ENCODE data around the gene MAGI2.

MAGI2 gene

DNA sequence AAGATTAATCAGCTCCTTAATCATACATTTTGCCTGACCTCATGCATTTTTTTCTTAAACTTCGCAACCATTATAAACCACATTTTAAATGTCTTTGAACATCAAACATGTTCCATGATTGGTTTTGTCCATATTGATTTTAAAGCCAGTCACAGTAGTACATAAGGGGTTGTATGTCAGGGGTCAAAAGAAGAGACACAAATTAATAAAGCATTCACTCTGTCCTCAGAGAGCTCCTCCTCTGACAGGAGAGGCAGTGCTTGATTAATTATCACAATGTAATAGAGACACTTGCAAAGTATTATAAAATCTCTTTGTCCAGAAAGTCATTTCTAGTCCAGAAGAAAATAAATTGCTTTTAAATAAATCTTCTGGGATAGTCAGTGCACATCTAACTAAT is 195.5 kb downstream of the MAGI2 start:
- DNase-seq (ENCODE audit: low spot score): no peak

DNA sequence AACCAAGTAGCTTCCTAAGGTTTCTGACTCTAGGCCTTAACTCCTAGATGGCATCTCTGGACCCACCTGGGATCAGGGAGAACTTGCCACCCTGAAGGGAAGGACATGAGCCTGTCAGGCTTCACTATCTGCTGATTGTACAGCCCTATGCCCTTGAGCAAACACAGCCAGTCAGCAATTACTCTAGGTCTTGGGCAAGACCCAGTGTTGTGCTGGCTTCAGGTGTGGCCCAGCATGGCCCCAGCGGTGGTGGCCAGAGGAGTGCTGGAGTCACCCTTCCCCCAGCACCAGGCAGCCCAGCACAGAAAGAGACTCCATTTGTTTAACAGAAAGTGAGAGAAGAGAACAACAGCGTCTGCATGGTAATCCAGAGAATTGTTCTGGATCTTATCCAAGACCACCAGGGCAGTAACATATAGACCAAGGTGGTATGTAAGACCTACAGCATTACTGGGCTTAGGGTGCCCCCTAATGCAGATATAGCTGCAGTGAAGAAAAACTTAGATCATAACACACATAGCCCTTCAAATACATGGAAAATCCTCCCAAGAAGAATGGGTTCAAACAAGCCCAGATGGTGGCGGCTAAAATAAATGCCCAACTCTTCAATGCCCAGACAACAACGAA is 207.7 kb downstream of the MAGI2 start:
- DNase-seq (ENCODE audit: low spot score): no peak

DNA sequence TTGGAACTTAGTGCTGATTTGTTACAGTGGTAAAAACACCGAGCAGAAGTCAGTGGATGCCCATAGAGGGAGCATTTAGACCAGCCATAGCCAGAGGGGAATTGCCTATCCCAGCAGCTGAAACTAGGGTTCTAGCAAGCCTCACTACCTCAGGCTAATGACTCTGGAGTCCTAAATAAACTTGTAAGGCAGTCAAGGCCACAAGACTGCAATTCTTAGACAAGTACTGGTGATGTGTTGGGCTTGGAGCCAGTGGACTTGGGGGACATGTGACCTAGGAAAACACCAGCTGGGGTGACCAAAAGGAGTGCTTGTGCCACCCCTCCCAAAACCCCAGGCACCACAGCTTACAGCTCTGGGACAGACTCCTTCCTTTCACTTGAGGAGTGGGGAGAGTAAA is 209.0 kb downstream of the MAGI2 start:
- no peak for DNase-seq (ENCODE audit: low spot score)

DNA sequence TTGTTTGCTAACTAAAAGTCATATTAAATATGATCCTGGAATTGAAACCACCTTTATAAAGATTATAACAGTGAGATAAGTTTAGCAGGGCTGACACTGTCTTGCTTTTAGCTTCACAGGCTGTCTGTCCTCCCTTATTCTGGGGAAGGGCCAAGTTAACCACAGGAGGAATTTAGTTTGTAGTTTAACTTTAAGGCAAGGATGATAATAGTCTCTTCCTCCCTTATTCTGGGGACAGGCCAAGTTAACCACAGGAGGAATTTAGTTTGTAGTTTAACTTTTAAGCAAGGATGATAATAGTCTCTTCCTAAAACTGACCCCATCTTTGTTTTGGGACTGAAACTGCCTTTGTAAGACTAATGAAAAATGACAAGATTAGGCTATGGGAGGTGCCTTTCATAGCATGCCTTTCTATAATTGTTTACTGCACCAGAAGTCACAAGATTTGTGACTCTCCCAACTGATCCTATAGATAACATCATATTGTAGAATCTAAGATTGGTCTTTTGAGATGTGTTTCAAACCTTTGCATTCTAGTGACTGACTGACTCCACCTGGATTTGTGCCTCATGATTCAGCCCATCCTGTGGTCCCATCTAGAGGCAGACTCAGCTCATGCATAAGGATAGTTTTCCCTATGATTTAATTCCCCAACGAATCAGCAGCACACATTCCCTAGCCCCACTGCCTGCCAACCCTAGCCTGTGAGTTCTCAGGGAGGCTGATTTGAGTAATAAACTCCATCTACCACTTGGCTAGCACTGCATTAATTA is 212.0 kb downstream of the MAGI2 start:
- no peak for DNase-seq (ENCODE audit: low spot score)

DNA sequence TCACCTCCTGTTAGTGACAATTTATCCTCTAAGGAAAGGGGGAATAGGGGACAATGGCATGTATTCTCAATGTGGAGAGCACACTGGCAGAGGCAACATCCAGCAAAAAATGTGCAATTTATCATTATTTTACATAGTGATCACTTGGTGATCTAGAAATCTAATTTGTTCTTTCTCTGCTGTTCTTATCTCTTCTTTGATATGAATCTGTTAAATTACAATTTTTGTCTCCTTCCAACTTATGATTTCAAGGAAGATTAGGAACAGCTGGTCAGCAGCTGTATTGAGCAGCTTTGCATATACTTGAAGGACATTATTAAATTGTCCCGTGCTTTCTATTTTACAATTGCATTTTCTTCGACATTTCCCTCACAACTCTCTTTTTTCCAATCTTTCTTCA is 213.1 kb downstream of the MAGI2 start:
- DNase-seq (ENCODE audit: low spot score): no peak

DNA sequence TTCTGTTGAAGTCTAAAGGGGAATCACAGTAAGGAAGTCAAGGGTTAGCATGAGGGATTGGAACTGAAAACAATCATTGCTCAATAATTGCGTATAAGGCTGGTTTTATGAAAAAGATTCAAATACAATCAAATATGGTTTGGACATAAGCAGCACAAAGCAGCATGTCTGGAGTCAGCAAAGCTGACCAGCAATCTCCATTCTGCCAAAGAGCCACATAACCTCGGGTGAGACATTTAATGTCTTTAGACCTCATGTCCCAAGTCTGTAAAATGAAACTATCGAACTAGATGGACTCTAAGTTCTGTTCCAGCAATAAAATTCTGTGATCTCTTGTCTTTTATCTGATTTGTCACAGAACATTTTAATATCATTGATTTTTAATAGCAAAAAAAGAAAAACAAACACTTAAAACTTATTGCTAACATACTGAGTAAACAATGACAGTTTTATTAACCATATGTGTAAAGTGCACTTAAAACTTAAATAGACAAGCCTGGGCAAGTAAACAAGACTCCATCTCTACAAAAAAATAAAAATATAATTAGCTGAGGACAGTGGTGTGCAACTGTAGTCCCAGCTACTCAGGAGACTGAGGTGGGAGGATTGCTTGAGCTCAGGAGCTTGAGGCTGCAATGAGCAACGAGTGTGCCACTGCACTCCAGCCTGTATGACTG is 217.0 kb downstream of the MAGI2 start:
- DNase-seq (ENCODE audit: low spot score): no peak

DNA sequence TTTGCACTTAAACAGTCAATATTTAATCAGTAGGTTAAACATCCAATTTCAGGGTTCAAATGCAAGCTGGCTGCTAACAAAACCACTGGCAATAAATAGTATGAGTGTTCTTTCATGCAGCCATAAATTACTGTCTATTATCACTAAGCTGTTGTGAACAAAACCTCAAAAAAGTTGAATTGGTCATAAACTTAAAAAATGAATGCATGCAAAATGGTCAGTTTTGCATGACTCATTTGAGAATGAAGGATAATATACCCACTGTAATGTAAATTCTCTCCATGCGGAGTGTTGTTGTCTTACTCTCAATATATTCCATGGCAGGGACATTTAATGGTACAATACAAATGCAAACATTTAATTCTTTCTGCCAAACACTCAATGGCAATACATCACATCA is 226.4 kb downstream of the MAGI2 start:
- no peak for DNase-seq (ENCODE audit: low spot score)

DNA sequence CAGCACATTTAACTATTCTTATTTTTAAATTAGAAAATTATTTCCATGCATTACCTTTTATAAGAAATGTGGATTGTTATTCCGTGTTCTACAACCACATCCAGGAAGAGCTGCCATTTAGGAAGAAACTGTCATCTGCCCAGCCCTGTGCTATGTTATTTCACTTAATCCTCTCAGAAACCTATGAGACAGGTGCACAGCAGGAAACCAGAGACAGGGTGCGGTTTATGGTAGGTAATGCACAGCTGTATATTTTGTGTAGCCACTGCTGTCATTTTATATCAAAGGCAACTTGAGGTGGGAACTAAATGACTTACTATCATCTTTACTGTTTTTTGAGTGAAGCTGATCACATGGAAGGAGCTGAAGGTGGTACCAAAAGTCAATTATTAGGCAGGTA is 232.3 kb downstream of the MAGI2 start:
- no peak for DNase-seq (ENCODE audit: low spot score)

DNA sequence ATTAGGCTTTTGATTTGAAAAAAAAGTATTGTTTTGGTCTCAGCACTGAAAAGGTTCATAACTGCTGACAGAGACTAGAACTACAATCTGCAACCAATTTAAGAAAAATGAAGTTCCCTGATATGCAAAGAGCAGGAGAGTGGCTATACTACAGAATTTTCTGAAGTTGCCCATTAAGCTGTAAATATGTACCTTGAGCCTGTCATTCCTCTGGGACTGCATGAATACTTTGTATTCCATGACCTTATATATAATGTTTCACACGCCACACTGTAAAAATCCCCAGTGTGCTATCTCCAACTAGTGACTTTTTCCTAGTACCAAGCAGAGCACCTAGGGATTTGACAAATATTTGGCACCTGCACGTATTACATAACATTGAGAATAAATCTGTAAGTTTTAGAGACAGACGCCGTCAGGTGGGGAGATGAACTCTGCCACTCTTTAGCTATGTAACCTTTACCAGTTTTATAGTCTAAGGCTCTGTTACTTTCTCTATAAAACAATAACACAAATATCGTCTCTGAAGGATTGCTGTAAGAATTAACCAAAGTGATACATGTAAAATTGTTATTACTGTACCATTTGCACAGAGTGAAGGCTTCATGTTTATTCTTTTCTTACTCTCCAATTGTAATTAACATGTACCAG is 235.4 kb downstream of the MAGI2 start:
- no peak for DNase-seq (ENCODE audit: low spot score)

DNA sequence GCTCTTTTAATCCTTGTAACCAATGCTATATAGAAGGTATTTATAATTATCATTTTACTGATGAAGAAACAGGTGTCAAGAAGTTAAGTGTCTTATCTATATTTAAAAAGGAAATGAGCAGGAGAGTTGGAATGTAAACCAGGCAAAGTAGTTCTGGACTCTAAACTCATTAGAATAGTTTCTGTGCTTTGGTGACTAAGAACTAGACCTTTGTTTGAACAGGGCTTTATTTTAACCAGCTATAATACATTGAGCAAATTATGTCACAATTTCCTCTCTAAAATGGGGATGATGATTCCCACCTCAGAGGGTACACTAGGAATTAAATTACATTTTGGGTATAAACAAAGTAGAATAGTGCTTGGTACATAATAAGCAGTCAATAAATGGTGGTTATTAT is 236.0 kb downstream of the MAGI2 start:
- DNase-seq (ENCODE audit: low spot score): no peak

DNA sequence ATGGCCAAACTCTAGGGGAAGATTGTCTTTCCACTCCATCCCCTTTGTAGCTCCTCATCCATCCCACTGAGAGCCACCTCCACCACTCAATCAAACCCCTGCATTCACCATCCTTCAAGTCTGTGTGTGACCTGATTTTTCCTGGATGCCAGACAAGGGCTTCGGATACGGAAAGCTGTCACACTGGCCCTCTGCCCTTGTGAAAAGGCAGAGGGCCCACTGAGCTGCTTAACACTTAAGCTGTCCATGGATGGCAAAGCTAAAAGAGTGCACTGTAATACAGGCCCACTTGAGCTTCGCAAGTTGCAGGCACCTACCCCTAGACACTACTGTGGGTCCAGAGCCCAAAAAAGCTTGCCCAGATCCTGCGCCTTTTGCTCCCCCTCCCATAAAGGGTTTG is 237.2 kb downstream of the MAGI2 start:
- no peak for DNase-seq (ENCODE audit: low spot score)

DNA sequence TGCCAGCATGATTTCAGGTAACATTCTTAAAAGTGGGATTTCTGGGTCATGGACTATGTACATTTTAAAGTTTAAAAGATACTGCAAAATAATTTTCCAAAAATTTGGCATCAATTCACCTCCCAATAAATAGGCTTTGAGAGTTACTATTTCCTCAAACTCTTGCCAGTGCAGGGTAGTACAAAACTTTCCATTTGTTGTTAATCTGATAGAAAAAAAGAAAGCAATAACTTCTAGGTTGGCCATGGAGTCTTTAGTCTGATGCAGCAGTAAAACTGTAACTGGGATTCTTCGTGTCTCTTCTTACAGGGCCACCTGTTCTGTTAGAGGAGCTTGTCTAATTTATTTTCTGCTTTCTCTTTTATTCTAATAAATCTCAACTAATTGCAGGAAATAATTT is 241.1 kb downstream of the MAGI2 start:
- no peak for DNase-seq (ENCODE audit: low spot score)

DNA sequence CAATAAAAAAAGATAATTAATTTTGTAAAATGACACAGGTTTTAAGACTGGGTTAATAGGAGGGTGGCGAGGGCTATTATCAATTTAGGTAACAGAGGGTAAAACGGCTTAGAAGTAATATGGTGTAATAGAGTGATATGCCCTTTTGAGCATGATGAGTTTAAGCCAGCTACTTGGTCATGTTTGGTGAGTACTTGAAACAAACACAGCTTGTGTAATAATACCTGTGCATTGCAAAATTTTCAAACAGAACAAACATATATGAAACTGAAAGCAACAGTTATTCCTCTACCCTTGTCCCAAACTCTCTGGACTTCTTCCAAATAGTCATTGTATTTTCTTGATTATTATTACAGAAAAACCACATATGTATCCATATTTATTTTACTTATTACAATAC is 241.7 kb downstream of the MAGI2 start:
- DNase-seq (ENCODE audit: low spot score): no peak

DNA sequence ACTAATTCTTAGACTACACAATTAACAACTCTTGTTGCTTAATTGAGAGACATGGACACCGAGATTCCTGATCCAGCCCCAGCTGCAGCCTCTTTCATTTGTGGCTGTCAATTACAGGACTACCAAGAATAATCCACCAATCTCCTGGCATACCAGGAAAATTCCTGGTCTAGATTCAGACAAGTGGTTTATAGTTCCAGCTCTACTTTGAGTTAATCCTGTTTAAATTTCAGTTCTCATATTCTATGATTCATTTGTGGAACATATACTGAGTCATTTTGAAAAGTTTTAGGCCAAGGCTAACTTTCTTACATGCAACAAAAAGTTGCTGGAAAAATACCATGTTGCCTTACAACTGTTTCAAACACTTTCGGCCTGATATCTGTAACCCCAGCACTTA is 253.5 kb downstream of the MAGI2 start:
- no peak for DNase-seq (ENCODE audit: low spot score)

DNA sequence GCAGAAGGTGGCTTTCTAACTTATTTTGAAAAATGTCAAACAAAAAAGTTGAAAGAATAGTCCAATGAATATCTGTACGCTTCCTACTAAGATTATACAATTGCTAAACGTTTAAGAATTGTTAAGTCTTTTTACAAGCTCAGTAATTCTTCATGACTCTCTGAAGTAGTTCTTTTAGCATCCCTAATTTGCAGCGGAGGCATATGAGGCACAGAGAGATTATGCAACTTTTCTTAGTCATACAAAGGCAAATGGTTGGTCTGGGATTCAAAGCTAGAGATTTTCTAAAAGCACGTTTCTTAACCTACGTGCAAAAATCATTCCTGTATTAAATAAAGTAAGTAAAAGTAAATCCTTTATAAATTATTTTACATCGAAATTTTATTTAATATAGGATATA is 254.2 kb downstream of the MAGI2 start:
- DNase-seq (ENCODE audit: low spot score): no peak

DNA sequence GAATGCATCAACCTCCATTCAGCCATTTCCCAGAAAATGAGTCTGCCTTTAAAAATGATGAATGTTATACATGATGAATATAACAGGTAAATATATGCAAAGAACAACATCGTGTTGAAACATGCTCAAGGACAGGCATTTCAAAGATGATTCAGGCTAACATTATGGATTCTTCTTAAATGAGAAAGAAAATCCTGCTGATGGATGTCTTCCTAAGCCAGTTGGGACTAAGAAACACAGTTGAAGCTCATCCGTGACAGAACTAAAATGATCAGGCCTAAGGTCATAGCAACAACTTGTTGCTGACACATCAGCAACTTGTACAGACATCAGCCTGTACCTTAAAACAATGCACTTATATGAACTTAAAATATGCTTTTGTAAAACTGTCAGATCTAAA is 267.9 kb downstream of the MAGI2 start:
- no peak for DNase-seq (ENCODE audit: low spot score)

DNA sequence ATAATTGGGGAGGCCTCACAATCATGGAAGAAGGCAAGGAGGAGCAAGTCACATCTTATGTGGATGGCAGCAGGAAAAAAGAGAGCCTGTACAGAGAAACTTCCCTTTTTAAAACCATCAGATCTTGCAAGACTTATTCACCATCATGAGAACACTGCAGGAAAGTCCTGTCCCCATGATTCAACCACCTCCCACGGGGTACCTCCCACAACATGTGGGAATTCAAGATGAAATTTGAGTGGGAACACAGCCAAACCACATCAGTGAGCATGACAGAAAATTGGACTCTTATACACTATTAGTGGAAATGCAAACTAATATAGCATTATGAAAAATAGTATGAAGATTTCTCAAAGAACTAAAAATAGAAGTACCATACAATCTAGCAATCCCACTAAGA is 271.2 kb downstream of the MAGI2 start:
- DNase-seq (ENCODE audit: low spot score): no peak

DNA sequence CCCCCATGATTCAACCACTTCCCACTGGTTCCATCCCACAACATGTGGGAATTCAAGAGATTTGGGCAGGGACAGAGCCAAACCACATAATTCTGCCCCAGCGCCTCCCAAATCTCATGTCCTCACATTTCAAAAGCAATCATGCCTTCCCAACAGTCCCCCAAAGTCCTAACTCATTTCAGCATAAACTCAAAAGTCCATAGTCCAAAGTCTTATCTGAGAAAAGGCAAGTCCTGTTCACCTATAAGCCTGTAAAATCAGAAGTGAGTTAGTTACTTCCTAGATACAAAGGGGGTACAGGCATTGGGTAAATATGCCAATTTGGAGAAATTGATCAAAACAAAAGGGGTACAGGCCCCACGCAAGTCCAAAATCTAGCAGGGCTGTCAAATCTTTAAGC is 272.9 kb downstream of the MAGI2 start:
- DNase-seq (ENCODE audit: low spot score): no peak

DNA sequence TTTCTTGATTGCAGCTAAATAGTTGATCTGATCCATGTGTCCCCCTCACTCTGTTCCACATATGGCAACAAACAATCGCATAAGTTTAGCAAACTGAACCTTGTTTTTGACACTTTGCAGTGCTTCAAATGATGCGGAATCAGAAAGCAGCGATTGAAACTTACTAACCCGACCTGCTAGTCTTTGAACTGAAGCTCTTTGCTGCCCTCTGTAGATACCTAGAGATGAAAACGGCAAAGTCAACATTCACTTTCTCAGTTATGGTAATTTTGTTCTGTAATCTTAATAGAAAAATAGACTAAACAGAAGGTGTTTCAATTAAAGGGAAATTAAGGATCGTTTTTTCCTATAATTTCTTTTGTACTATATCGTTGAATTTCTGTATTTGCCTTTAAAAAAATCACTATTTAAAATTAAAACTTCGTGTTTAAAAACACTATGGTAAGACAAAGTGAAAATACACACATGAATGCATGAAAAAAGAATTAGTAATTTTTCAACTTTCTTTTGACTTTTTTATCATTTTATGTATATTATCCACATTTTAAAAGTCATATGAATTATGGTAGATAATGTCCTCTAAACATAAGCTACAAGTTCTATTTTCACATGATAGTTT is 276.5 kb downstream of the MAGI2 start:
- peak; percentile 11 for DNase-seq (ENCODE audit: low spot score)

DNA sequence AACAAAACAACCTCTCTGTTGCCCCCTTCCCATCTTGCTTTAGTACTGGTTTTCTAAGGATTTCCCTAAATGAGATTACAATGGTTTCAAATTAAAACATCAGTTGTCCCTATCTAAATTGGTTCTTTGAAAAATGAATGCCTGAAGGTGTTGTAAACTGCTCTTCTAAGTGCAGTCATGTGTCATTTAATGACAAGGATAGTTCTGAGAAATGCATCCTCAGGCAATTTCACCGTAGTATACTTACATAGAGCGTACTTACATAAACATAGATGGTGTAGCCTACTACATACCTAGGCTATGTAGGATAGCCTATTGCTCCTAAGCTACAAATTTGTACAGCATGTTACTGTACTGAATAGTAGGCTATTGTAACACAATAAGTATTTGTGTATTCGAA is 278.1 kb downstream of the MAGI2 start:
- no peak for DNase-seq (ENCODE audit: low spot score)

DNA sequence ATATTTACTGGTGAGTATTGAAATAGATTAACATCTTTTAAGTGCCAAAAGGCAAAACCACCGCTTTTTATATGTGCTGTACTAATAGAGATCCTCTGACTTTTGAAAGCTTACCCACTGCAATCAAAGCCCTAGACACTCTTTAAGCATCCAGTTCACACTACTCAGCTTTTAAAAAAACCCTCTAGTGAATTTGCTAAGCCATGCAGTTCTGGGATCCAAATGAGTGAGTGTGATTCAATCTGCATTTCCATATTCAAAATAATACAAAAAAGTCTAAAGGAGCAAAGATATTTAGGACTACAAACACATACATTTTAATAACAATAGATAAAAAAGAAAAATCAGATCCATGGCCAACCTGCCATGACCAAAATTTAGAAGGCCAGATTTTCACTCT is 288.2 kb downstream of the MAGI2 start:
- no peak for DNase-seq (ENCODE audit: low spot score)

DNA sequence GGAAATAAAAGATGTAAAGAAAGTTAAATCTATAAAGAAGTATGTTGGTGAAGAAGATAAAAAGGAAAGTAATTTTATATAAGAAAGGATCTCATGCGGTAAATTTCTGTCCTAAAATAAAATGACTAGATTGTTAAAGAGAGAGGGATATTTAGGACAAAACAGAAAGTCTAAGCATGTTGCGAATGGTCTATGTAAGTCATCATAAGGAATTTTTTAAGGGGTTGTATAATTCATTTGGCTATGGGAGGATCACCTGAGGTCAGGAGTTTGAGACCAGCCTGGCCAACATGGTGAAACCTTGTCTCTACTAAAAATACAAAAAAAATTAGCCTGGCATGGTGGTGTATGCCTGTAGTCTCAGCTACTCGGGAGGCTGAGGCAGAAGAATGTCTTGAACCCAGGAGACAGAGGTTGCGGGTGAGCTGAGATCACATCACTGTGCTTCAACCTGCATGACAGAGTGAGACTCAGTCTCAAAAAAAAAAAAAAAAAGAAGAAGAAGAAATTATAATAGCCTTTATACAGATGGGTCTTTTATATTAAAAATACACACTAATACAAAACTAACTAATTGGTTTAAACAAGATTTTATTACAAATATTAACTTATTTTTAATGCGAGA is 294.3 kb downstream of the MAGI2 start:
- DNase-seq (ENCODE audit: low spot score): no peak

Measured in activated CD4-positive, alpha-beta T cell treated with anti-CD3 and anti-CD28 coated beads, Interleukin-2, Interleukin-4, amounts not matched to agents 100 ng/mL and 50 ng/mL, durations not matched to agents 16 hours and 8 hours (primary cell).